Activated CD8-positive, alpha-beta T cell treated with anti-CD3 and anti-CD28 coated beads, Interleukin-2, amount 10 ng/mL, durations not matched to agents 7 days and 5 days (primary cell): Measurements from ENCODE around the gene MAP4K1. TPM values are rescaled to one million over a fixed set of nuclear protein-coding genes. Genes with fewer than 3 reads are reported as not detected.

Experiments
- ATAC-seq: fragments of 150-1000 bp; cut with Tn5 transposase; one replicate; pipeline ENCODE4 v1.10.0; 2021; ENCODE audit warnings: moderate library complexity
- CTCF ChIA-PET: fragments of 350-600 bp; sonication (Branson Sonifier 250); formaldehyde crosslinking; loops from one replicate; lab custom pipeline; 2021; ENCODE audit warnings: antibody characterized with exemption; lab: Charles Lee
- POLR2A ChIA-PET: fragments of 350-600 bp; sonication (Branson Sonifier 250); formaldehyde crosslinking; loops from one replicate; lab custom pipeline; 2021; ENCODE audit warnings: antibody characterized with exemption; lab: Charles Lee
- DNase-seq: peaks from one replicate; pipeline ENCODE4 v3.0.0-alpha.2; 2020
- H3K27ac Mint-ChIP-seq: one replicate; pipeline ENCODE4 v1.8.0; 2021; ENCODE audit warnings: mild to moderate bottlenecking, mixed read lengths
- H3K27me3 Mint-ChIP-seq: one replicate; pipeline ENCODE4 v1.8.0; 2021; ENCODE audit warnings: low read depth, mixed read lengths
- H3K36me3 Mint-ChIP-seq: one replicate; pipeline ENCODE4 v1.8.0; 2021; ENCODE audit warnings: low read depth, mixed read lengths
- H3K4me1 Mint-ChIP-seq: one replicate; pipeline ENCODE4 v1.8.0; 2021; ENCODE audit warnings: low read depth, mixed read lengths
- H3K4me3 Mint-ChIP-seq: one replicate; pipeline ENCODE4 v1.8.0; 2021; ENCODE audit warnings: mild to moderate bottlenecking, mixed read lengths
- H3K9me3 Mint-ChIP-seq: one replicate; pipeline ENCODE4 v1.8.0; 2022; ENCODE audit warnings: mixed read lengths; ENCODE audit not compliant: insufficient read depth
- total RNA-seq, 2 experiments: library from RNA; stranded (reverse); gene quantifications; one replicate each; pipeline ENCODE4 v1.2.3, GENCODE V29; 2021

The MAP4K1 gene
- 100 to 1,000 TPM; 259 to 269 TPM for total RNA-seq

DNA sequence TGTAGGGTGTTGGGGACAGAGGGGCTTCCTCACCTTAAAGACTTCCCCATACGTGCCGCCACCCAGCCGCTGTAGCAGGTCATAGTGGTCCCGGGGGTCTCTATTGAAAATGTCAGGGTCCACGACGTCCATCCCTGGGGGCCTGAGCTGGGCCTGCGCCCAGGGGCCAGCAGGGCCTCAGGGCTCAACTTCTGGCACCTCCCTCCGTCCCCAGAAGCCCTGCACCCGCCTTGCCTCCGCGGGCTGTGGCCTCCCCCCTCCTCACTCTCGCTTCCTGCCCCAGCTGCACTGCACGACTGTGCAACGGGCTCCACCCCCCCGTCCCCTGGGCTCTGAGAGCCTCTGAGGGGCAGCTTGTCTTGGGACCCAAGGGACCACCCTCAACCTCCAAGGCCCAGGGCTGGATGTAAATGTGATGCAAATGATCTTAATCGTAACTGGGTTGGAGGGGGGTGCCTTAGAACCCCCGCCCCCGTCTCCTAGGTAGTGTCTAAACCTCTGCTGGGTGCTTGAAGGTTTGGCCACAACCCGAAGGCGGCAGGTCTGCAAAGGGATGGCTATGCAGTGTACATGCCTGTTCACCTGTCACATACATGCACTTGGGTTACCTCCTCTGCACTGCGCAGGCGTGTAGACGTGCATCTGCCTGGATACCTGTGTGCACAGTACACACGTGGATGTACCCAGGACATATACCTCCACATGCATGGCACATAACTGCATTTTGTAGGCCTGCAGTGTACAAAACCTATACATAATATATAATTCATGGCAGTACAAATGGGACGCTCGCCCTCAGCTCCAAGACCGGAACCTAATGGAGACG, at the start of gene MAP4K1:
TSS of gene MAP4K1 (minus strand) at position 190 of the 826 bp plus-strand sequence. CDS start at position 132, 58 bp downstream.
- ATAC-seq: peak; percentile 66
- Mint-ChIP-seq H3K36me3 (peaks cover 56% of the 10 kb centered on the region), H3K27ac (peak within 1 kb of the TSS; percentile 99), H3K4me1 (peaks cover 57% of the 10 kb centered on the region), H3K4me3 (peak within 1 kb of the TSS; percentile 100), H3K27me3 (no peaks in the 10 kb centered on the region), H3K9me3 (no peaks in the 10 kb centered on the region)
- peak; percentile 85 for DNase-seq
- ChIA-PET POLR2A (interaction anchor here (0.6 to 1.7 kb wide), 4 partner anchors 29 to 344 kb away, joined by 3 to 5 read pairs (median 4); partner anchors contain the start of gene ACTN4), CTCF (interaction anchor here (0.6 to 5.7 kb wide), 14 partner anchors 17 to 570 kb away, joined by 3 to 65 read pairs (median 6); partner anchors contain the start of genes ECH1, FAM98C, MRPS12 and NFKBIB)

- Mint-ChIP-seq H3K4me3 (peak overlapping the region; percentile 16), H3K4me1 (peaks cover 96% of the 10 kb centered on the region), H3K9me3 (no peaks in the 10 kb centered on the region), H3K36me3 (peaks cover 51% of the 10 kb centered on the region), H3K27ac (peak overlapping the region; percentile 82), H3K27me3 (no peaks in the 10 kb centered on the region)
- DNase-seq (peak; percentile 64), ATAC-seq (peak; percentile 72)
- ChIA-PET POLR2A (interaction anchor here (0.6 to 1.1 kb wide), 2 partner anchors 10 to 266 kb away, joined by 3 read pairs; no protein-coding TSS in a partner anchor), CTCF (interaction anchor here (0.8 to 2.8 kb wide), 5 partner anchors 11 to 264 kb away, joined by 3 to 14 read pairs (median 3); partner anchors contain the start of genes FAM98C and SARS2)
Observed at GRCh38 chr19:38666663-38667511, 49.1 kb upstream of the MAP4K1 start.

DNA sequence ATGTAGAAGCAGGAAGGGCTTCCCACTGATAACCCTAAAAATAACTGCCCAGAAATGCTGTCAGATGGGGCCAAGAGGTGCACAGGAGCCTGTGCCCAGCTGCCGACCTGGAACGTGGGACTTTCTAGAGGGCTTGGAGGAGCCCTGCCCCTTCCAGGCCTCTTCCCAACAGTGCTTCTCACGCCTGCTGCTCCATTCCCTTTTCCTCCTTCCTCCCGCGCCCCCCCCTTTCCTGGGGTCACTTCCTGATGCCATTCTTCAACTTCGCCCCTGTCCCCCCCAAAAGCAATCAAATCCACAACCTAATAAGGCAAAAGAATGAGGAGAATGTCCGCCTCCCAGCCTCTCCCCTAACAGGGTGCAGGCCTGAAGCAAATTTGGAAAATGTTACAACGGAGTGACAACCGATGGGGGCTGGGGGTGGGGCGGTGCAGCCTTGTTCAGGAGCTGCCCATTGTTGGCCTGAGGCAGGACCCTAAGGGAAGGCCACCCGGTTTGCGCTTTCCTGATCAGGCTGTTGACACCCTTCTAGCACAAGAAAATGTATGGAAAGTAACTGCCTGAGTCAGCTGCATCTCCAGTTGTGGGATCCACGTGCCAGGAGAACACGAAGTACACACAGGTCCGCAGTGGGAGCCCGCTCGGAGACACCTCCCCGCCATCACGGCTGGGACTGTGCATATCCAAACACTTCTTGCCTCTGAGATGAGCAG, 48.4 kb upstream of the MAP4K1 start:
- ATAC-seq (no peak), DNase-seq (no peak)
- no peak overlapping the region for H3K4me3 Mint-ChIP-seq
- ChIA-PET CTCF (interaction anchor here (0.8 kb wide), 1 partner anchor 10 kb away, joined by 3 read pairs; no protein-coding TSS in a partner anchor), POLR2A (no interaction called here)
- peaks cover 52% of the 10 kb centered on the region for H3K36me3 Mint-ChIP-seq
- H3K9me3 Mint-ChIP-seq: no peaks in the 10 kb centered on the region
- H3K27ac Mint-ChIP-seq: peak overlapping the region; percentile 34
- no peaks in the 10 kb centered on the region for H3K27me3 Mint-ChIP-seq
- H3K4me1 Mint-ChIP-seq: peaks cover 92% of the 10 kb centered on the region

DNA sequence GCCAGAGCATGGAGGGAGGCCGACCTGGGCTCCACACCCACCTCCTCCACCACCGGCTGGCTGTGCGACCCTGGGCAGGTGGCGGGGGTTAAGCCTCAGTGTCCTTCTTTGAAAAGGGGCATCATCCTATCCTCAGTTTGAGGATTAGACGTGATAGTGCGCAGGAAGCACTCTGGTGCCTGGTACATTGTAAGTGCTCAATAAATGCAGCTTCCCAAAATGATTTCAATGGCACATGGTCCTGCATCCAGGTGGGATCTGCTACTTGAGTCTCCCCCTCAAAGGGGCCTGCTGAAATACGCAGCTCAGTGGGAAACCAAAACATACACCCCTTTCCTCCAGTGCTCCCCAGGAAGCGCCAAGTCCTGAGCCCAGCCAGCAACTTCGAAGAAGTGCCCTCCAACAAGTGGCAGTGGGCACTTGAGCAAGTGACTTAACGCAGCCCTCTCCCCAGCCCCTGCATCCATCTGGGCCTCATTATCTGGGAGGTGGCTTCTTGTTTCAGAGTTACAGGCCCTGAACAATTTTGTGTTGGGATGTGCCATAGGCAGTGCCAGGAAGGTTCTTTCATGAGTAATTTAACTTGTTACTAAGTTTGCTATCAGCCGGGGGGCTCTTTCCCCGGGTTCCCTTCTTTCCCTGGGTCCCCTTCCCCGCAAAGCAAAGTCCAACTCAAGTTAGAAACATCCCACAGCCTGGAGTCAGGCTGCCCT, 47.6 kb upstream of the MAP4K1 start:
- CTCF ChIA-PET: interaction anchor here (1.0 to 1.4 kb wide), 3 partner anchors 21 to 150 kb away, joined by 3 to 8 read pairs (median 4); no protein-coding TSS in a partner anchor
- ATAC-seq: no peak
- Mint-ChIP-seq H3K4me3 (no peak overlapping the region), H3K9me3 (no peaks in the 10 kb centered on the region), H3K27ac (no peak overlapping the region), H3K4me1 (peaks cover 92% of the 10 kb centered on the region), H3K36me3 (peaks cover 54% of the 10 kb centered on the region), H3K27me3 (no peaks in the 10 kb centered on the region)
- no peak for DNase-seq
- POLR2A ChIA-PET: no interaction called here

GRCh38 chr19:38664503-38665211, 46.9 kb upstream of the MAP4K1 start:
- Mint-ChIP-seq H3K4me1 (peaks cover 86% of the 10 kb centered on the region), H3K9me3 (no peaks in the 10 kb centered on the region), H3K36me3 (peaks cover 47% of the 10 kb centered on the region), H3K27me3 (no peaks in the 10 kb centered on the region), H3K27ac (peak overlapping the region; percentile 77), H3K4me3 (peak overlapping the region; percentile 41)
- peak; percentile 26 for ATAC-seq
- ChIA-PET POLR2A (interaction anchor here (0.6 kb wide), 1 partner anchor 16 kb away, joined by 3 read pairs; no protein-coding TSS in a partner anchor), CTCF (interaction anchor here (1.0 to 1.4 kb wide), 4 partner anchors 22 to 262 kb away, joined by 3 to 8 read pairs (median 4); partner anchors contain the start of gene FAM98C)
- no peak for DNase-seq

DNA sequence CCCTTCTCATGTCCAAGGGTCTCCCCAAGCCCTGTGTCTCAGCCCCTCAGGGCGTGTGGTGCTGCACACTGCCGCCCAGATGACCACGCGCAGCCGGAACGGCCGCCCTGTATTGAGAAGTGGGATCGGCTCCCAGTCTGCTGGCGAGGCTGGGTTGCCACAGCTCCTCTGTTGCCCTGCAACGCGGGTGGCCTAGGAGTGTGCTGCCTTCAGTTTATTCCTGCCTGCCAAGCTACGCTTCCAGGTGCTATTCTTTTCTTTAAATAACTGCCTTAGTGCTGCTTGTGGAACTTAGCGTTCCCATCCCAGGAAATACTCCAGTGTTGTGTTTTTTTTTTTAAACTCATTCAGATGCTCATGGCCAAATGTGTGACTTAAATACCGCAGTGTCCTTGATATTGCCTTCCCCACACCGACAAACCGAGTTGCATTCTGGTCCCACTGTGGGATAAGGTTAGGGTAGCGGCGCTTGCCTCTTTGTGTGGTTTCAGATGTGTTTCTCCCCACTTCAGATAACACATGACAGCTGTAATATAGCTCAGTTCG, 46.3 kb upstream of the MAP4K1 start:
- ATAC-seq (peak; percentile 45), DNase-seq (peak; percentile 61)
- H3K36me3 Mint-ChIP-seq: peaks cover 41% of the 10 kb centered on the region
- peak overlapping the region; percentile 41 for H3K4me3 Mint-ChIP-seq
- CTCF ChIA-PET: interaction anchor here (1.0 to 1.4 kb wide), 3 partner anchors 30 to 261 kb away, joined by 3 to 8 read pairs (median 4); partner anchors contain the start of gene FAM98C
- H3K27me3 Mint-ChIP-seq: no peaks in the 10 kb centered on the region
- POLR2A ChIA-PET: interaction anchor here (0.6 kb wide), 1 partner anchor 17 kb away, joined by 3 read pairs; no protein-coding TSS in a partner anchor
- H3K27ac Mint-ChIP-seq: peak overlapping the region; percentile 77
- H3K4me1 Mint-ChIP-seq: peaks cover 86% of the 10 kb centered on the region
- H3K9me3 Mint-ChIP-seq: no peaks in the 10 kb centered on the region

DNA sequence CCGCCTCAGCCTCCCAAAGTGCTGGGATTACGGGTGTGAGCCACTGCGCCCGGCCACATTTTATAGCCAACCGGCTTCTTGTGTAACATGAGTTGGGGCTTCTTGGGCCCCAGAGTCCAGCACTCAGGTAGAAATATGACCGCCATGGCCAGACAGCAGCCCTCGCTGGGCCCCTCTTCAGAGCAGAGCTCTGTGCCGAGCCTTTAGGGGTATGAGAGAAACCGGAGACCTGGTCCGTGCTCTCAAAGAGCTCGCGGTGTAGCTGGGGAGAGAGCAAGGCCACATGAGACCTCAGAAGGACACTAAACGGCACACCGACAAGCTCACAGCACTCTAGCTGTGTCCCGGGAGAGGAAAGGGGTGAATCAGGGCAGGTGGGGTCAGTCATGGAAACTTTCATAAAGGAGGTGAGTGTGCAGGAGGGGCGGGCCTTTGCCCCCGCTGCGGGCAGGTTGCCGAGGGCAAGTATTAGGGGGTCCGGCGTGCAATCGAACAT, 45.5 kb upstream of the MAP4K1 start:
- Mint-ChIP-seq H3K36me3 (peaks cover 39% of the 10 kb centered on the region), H3K4me3 (no peak overlapping the region), H3K4me1 (peaks cover 86% of the 10 kb centered on the region), H3K27me3 (no peaks in the 10 kb centered on the region), H3K27ac (no peak overlapping the region), H3K9me3 (no peaks in the 10 kb centered on the region)
- ChIA-PET POLR2A (no interaction called here), CTCF (interaction anchor here (1.1 to 1.3 kb wide), 2 partner anchors 14 to 148 kb away, joined by 3 read pairs; no protein-coding TSS in a partner anchor)
- DNase-seq: no peak
- ATAC-seq: no peak

- CTCF ChIA-PET: interaction anchor here (0.5 to 1.3 kb wide), 4 partner anchors 8 to 147 kb away, joined by 3 read pairs; no protein-coding TSS in a partner anchor
- Mint-ChIP-seq H3K4me3 (no peak overlapping the region), H3K27me3 (no peaks in the 10 kb centered on the region), H3K9me3 (no peaks in the 10 kb centered on the region), H3K27ac (no peak overlapping the region), H3K36me3 (peaks cover 38% of the 10 kb centered on the region), H3K4me1 (peaks cover 86% of the 10 kb centered on the region)
- DNase-seq (no peak), ATAC-seq (no peak)
- POLR2A ChIA-PET: no interaction called here
Observed at GRCh38 chr19:38662537-38663155, 44.9 kb upstream of the MAP4K1 start.

- peaks cover 86% of the 10 kb centered on the region for H3K4me1 Mint-ChIP-seq
- no peaks in the 10 kb centered on the region for H3K9me3 Mint-ChIP-seq
- DNase-seq (no peak), ATAC-seq (no peak)
- no peak overlapping the region for H3K4me3 Mint-ChIP-seq
- no peak overlapping the region for H3K27ac Mint-ChIP-seq
- POLR2A ChIA-PET: no interaction called here
- H3K36me3 Mint-ChIP-seq: peaks cover 38% of the 10 kb centered on the region
- H3K27me3 Mint-ChIP-seq: no peaks in the 10 kb centered on the region
- CTCF ChIA-PET: interaction anchor here (0.5 to 1.3 kb wide), 3 partner anchors 9 to 54 kb away, joined by 3 read pairs; no protein-coding TSS in a partner anchor
Observed at GRCh38 chr19:38661996-38662395, 44.2 kb upstream of the MAP4K1 start.
